GM19193 (cell line): ENCODE measurements around the gene OMA1.

ENCODE experiments used
- POLR2A ChIP-seq: IDR thresholded peaks from 4 replicates; pipeline ENCODE4 v1.6.1; 2011; ENCODE audit not compliant: insufficient read depth, insufficient read length; ENCODE audit errors: extremely low read depth

OMA1 gene

GRCh38 chr1:58576727-58577653 lies 30.5 kb upstream of the OMA1 start, which contains the start of gene TACSTD2:
Gene TACSTD2, minus strand, starts transcription at chr1:58577252. Its CDS starts 96 bp downstream, at chr1:58577156.
- TF ChIP-seq POLR2A: no peak

- TF ChIP-seq POLR2A: no peak
Observed at GRCh38 chr1:58576325-58576726, 29.8 kb upstream of the OMA1 start.

DNA sequence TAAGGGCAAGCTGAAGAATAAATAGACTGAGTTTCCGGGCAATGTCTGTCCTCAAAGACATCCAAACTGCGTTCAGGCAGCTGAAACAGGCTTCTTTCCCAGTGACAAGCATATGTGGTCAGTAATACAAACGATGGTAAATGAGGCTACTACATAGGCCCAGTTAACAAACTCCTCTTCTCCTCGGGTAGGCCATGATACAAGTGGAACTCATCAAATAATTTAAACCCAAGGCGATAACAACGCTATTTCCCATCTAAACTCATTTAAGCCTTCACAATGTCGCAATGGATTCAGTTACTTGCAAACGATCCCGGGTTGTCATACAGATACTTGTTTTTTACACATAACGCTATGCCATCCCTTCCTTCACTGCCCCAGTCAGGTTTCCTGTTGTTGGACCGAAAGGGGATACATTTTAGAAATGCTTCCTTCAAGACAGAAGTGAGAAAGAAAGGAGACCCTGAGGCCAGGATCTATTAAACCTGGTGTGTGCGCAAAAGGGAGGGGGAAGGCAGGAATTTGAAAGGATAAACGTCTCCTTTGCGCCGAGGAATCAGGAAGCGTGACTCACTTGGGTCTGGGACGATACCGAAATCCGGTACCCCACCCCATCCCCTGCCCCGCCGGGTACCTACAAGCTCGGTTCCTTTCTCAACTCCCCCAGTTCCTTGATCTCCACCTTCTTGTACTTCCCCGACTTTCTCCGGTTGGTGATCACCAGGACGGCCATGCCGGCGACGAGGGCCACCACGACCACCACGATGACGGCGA lies 29.2 kb upstream of the OMA1 start:
- TF ChIP-seq POLR2A: no peak

- TF ChIP-seq POLR2A: no peak
Observed at GRCh38 chr1:58574816-58575215, 28.3 kb upstream of the OMA1 start.

GRCh38 chr1:58573705-58574591 lies 27.4 kb upstream of the OMA1 start:
- no peak for TF ChIP-seq POLR2A

DNA sequence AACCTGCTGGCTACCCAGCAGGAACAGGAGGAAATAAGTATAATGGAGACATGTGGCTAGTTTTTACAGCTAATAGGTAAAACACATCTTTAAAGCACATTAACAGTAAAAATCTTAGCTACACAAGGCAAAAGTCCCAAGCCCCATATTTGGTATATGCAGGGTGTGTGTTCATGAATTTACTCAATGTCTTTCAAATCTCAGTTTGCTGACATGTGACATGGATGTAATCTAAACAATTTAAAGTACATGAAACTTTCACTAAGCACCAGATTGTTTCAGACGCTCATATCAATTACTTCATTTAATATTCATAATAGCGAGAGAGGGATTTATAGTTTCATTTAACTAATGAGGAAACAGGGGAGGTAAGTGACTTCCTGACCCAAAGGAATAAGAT lies 26.6 kb upstream of the OMA1 start:
- TF ChIP-seq POLR2A: no peak

- no peak for TF ChIP-seq POLR2A
Observed at GRCh38 chr1:58572690-58573089, 26.2 kb upstream of the OMA1 start.

DNA sequence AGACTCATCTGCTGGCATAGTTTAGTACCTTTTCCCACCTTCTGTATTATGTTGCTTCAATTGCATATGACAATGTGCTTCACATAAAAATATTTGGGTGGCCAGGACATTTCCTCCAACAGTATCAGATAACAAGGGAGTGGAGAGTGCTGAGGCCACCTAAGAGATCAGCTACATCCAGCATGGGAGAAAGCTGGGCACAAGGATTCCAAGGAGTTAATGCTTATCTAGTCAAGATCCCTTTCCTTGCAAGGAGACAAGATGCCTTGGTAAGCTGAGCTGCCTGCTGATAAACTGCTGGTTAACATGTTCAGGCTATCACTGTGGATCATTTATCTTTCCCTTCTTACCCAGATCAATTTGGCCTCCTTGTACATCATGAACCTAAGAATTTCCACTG lies 25.1 kb upstream of the OMA1 start:
- no peak for TF ChIP-seq POLR2A

GRCh38 chr1:58570817-58571216 lies 24.3 kb upstream of the OMA1 start:
- TF ChIP-seq POLR2A: no peak

- TF ChIP-seq POLR2A: no peak
Observed at GRCh38 chr1:58570094-58570493, 23.6 kb upstream of the OMA1 start.

- no peak for TF ChIP-seq POLR2A
Observed at GRCh38 chr1:58568911-58569310, 22.4 kb upstream of the OMA1 start.

DNA sequence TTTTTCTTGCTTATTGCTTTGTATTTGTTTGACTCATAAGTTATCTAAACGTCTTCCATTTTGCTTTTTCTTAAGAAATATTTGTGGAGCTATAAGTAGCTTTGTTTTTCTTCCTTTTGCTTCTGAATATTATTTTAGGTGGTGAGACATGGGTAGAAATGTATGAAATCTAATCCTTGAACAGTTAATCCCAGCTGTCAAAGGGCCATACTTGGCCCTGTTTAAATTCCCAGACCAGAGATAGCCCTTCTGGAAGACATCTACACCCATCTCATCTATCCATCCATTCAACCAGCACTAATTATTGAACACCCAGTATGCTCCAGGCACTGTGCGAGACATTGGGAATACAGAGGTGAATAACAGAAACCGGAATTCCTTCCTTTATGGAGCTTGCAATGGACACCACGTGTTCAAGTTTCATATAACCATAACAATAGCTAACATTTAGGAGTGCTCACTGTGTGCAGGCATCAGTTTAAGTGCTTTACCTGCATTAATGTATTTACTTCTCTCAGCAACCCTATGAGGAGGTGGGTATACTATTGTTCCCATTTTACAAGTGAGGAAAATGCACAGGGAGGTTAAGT lies 21.8 kb upstream of the OMA1 start:
- no peak for TF ChIP-seq POLR2A

- TF ChIP-seq POLR2A: no peak
Observed at GRCh38 chr1:58566339-58566738, 19.8 kb upstream of the OMA1 start.

GRCh38 chr1:58561633-58562032 lies 15.1 kb upstream of the OMA1 start:
- no peak for TF ChIP-seq POLR2A
